H9 (cell line): ENCODE measurements around the gene ARPC2. TPM values are rescaled to one million over a fixed set of nuclear protein-coding genes. Genes with fewer than 3 reads are reported as not detected.

ENCODE experiments used
- DNase-seq: peaks from one replicate; pipeline ENCODE4 v3.0.0-alpha.2; 2017
- H2AFZ ChIP-seq: one replicate; pipeline ENCODE4 v1.6.1; 2013; ENCODE audit warnings: mild to moderate bottlenecking, low read length, control low read depth, moderate library complexity
- H2AK5ac ChIP-seq: 2 replicates; pipeline ENCODE4 v1.6.1; 2013; ENCODE audit warnings: low read length, control low read depth, mixed read lengths; ENCODE audit not compliant: insufficient read length
- H2BK120ac ChIP-seq: one replicate; pipeline ENCODE4 v1.6.1; 2013; ENCODE audit warnings: low read depth, mild to moderate bottlenecking, low read length, control low read depth, inconsistent platforms; ENCODE audit not compliant: poor library complexity, severe bottlenecking
- H2BK12ac ChIP-seq: 2 replicates; pipeline ENCODE4 v1.6.1; 2013; ENCODE audit warnings: low read length, control low read depth, mixed read lengths, low read depth; ENCODE audit not compliant: insufficient read length
- H2BK15ac ChIP-seq: 2 replicates; pipeline ENCODE4 v1.6.1; 2013; ENCODE audit warnings: low read depth, low read length, control low read depth
- H2BK20ac ChIP-seq: one replicate; pipeline ENCODE4 v1.6.1; 2013; ENCODE audit warnings: low read depth, mild to moderate bottlenecking, low read length, control low read depth, inconsistent platforms; ENCODE audit not compliant: poor library complexity, severe bottlenecking
- H2BK5ac ChIP-seq: 2 replicates; pipeline ENCODE4 v1.6.1; 2013; ENCODE audit warnings: low read length, control low read depth, mixed read lengths; ENCODE audit not compliant: insufficient read length
- H3K14ac ChIP-seq: 2 replicates; pipeline ENCODE4 v1.6.1; 2013; ENCODE audit warnings: low read length, control low read depth; ENCODE audit not compliant: insufficient read depth
- H3K18ac ChIP-seq: 2 replicates; pipeline ENCODE4 v1.6.1; 2013; ENCODE audit warnings: low read depth, mild to moderate bottlenecking, mixed read lengths, low read length, control low read depth; ENCODE audit not compliant: insufficient read length
- H3K23ac ChIP-seq: 2 replicates; pipeline ENCODE4 v1.6.1; 2013; ENCODE audit warnings: low read length, control low read depth, mixed read lengths, low read depth; ENCODE audit not compliant: insufficient read length
- H3K23me2 ChIP-seq: 2 replicates; pipeline ENCODE4 v1.6.1; 2013; ENCODE audit warnings: low read depth, mild to moderate bottlenecking, mixed read lengths, low read length, control low read depth; ENCODE audit not compliant: insufficient read length, poor library complexity, severe bottlenecking
- H3K27ac ChIP-seq: 2 replicates; pipeline ENCODE4 v1.5.1; 2013; ENCODE audit warnings: low read length, control low read depth, mixed read lengths, low read depth; ENCODE audit not compliant: insufficient read length
- H3K27me3 ChIP-seq: 2 replicates; pipeline ENCODE4 v1.6.1; 2013; ENCODE audit warnings: low read length, control low read depth, inconsistent platforms; ENCODE audit not compliant: insufficient read depth
- H3K4ac ChIP-seq: 2 replicates; pipeline ENCODE4 v1.6.1; 2013; ENCODE audit warnings: low read depth, mild to moderate bottlenecking, control low read depth, inconsistent platforms, low read length, moderate library complexity
- H3K4me1 ChIP-seq: 2 replicates; pipeline ENCODE4 v1.6.1; 2013; ENCODE audit warnings: low read length, control low read depth, inconsistent platforms; ENCODE audit not compliant: insufficient read depth
- H3K4me2 ChIP-seq: 2 replicates; pipeline ENCODE4 v1.6.1; 2013; ENCODE audit warnings: low read length, control low read depth, mixed read lengths; ENCODE audit not compliant: insufficient read length, insufficient read depth
- H3K56ac ChIP-seq: 2 replicates; pipeline ENCODE4 v1.6.1; 2013; ENCODE audit warnings: low read depth, mild to moderate bottlenecking, mixed read lengths, low read length, control low read depth; ENCODE audit not compliant: insufficient read length
- H3K79me1 ChIP-seq: 2 replicates; pipeline ENCODE4 v1.6.1; 2013; ENCODE audit warnings: low read depth, mild to moderate bottlenecking, moderate library complexity, low read length, control low read depth, inconsistent platforms; ENCODE audit not compliant: insufficient read depth, poor library complexity, severe bottlenecking
- H3K79me2 ChIP-seq: 2 replicates; pipeline ENCODE4 v1.6.1; 2013; ENCODE audit warnings: low read length, control low read depth, inconsistent platforms; ENCODE audit not compliant: insufficient read depth
- H3K9ac ChIP-seq: 2 replicates; pipeline ENCODE4 v1.6.1; 2013; ENCODE audit warnings: low read length, control low read depth, mixed read lengths; ENCODE audit not compliant: insufficient read length; ENCODE audit errors: extremely low read depth
- H3K9me3 ChIP-seq: one replicate; pipeline ENCODE4 v1.6.1; 2013; ENCODE audit warnings: low read depth, low read length, inconsistent platforms; ENCODE audit not compliant: control insufficient read depth
- H3T11ph ChIP-seq: one replicate; pipeline ENCODE4 v1.6.1; 2013; ENCODE audit warnings: mild to moderate bottlenecking, low read length, control low read depth, inconsistent platforms
- H4K20me1 ChIP-seq: one replicate; pipeline ENCODE4 v1.6.1; 2013; ENCODE audit not compliant: control insufficient read depth, insufficient read length, insufficient read depth
- H4K5ac ChIP-seq: 2 replicates; pipeline ENCODE4 v1.6.1; 2013; ENCODE audit warnings: low read depth, mild to moderate bottlenecking, mixed read lengths, low read length, control low read depth; ENCODE audit not compliant: insufficient read length
- H4K8ac ChIP-seq: replicated peaks from 2 replicates; pipeline ENCODE4 v1.6.1; 2013; ENCODE audit warnings: low read length, control low read depth, mixed read lengths, low read depth; ENCODE audit not compliant: insufficient read length
- H4K91ac ChIP-seq: 2 replicates; pipeline ENCODE4 v1.6.1; 2013; ENCODE audit warnings: low read depth, mild to moderate bottlenecking, moderate library complexity, mixed read lengths, low read length, control low read depth; ENCODE audit not compliant: insufficient read length
- H3K27ac Mint-ChIP-seq, 3 experiments: 2 replicates in 2 of 3; 3 replicates in 1 of 3; pipeline ENCODE4 v1.8.0; 2020 to 2021; ENCODE audit warnings: mixed read lengths in 3 of 3, mild to moderate bottlenecking in 1 of 3, moderate library complexity in 1 of 3
- H3K27me3 Mint-ChIP-seq: 2 replicates; pipeline ENCODE4 v1.8.0; 2021; ENCODE audit warnings: low read depth, mild to moderate bottlenecking, moderate library complexity, mixed read lengths
- H3K36me3 Mint-ChIP-seq, 3 experiments: 2 replicates in 2 of 3; 3 replicates in 1 of 3; pipeline ENCODE4 v1.8.0; 2020 to 2021; ENCODE audit warnings: low read depth in 3 of 3, mixed read lengths in 3 of 3; ENCODE audit not compliant: insufficient read depth in 1 of 3
- H3K4me1 Mint-ChIP-seq, 2 experiments: 2 replicates each; pipeline ENCODE4 v1.8.0; 2020; ENCODE audit warnings: mixed read lengths in 2 of 2
- H3K4me3 Mint-ChIP-seq, 2 experiments: 2 replicates in 1 of 2; 3 replicates in 1 of 2; pipeline ENCODE4 v1.8.0; 2020 to 2021; ENCODE audit warnings: mild to moderate bottlenecking in 2 of 2, mixed read lengths in 2 of 2, moderate library complexity in 1 of 2
- H3K9me3 Mint-ChIP-seq, 2 experiments: 2 replicates in 1 of 2; 3 replicates in 1 of 2; pipeline ENCODE4 v1.8.0; 2020; ENCODE audit warnings: mild to moderate bottlenecking in 2 of 2, mixed read lengths in 2 of 2, moderate library complexity in 1 of 2
- CTCF ChIP-seq: fragments of 200-600 bp; sonication (generic); conservative IDR thresholded peaks from 3 replicates; pipeline ENCODE4 v1.8.0; 2021; ENCODE audit warnings: antibody characterized with exemption, mild to moderate bottlenecking
- WGBS: extraction: QIAGEN DNeasy Blood & Tissue Kit; methylation state at CpG from one replicate; pipeline ENCODE4 v1.1.7; 2013; ENCODE audit warnings: missing lambda C conversion rate, low lambda C conversion rate, mixed read lengths; ENCODE audit not compliant: insufficient read length; ENCODE audit errors: extremely low coverage; 5-methylcytosine and 5-hydroxymethylcytosine counted together
- total RNA-seq: library from RNA; stranded (reverse); gene quantifications from 2 replicates; pipeline ENCODE4 v1.2.1, GENCODE V29; 2021

The ARPC2 gene
- total RNA-seq, 1 experiment from 2014 or later = 197 TPM

GRCh38 chr2:218294430-218295022 lies 77.5 kb downstream of the ARPC2 start:
- TF ChIP-seq CTCF = no peak
- Histone ChIP-seq H3T11ph (no peak overlapping the region), H2BK12ac (no peak overlapping the region), H2BK20ac (no peak overlapping the region), H3K14ac (no peak overlapping the region), H2BK15ac (no peak overlapping the region), H3K9me3 (no peaks in the 10 kb centered on the region), H3K23me2 (peaks cover 7% of the 10 kb centered on the region), H3K23ac (no peak overlapping the region), H3K9ac (no peak overlapping the region), H3K27me3 (no peaks in the 10 kb centered on the region), H3K79me1 (no peaks in the 10 kb centered on the region), H2AK5ac (no peak overlapping the region), H3K4me2 (no peak overlapping the region), H3K4me1 (0 out of 2 replicates have a peak, but pooled peaks cover 2% of the 10 kb centered on the region), H4K20me1 (no peaks in the 10 kb centered on the region), H4K5ac (no peak overlapping the region), H4K91ac (no peak overlapping the region), H3K79me2 (no peaks in the 10 kb centered on the region), H4K8ac (no peak overlapping the region), H3K56ac (no peak overlapping the region), H2AFZ (no peak overlapping the region), H3K4ac (no peak overlapping the region), H2BK120ac (no peak overlapping the region), H3K18ac (no peak overlapping the region), H3K27ac (no peak overlapping the region), H2BK5ac (no peak overlapping the region)
- WGBS = no CpG with 5 or more reads among the region's 5 CpGs
- no peak for DNase-seq
- no peak overlapping the region for H3K4me3 Mint-ChIP-seq
- H3K27me3 Mint-ChIP-seq = peaks cover 1% of the 10 kb centered on the region
- peak overlapping the region in 1 of 3 experiments; percentile 28; a peak in 2 of 7 replicates for H3K27ac Mint-ChIP-seq
- no peaks in the 10 kb centered on the region for H3K9me3 Mint-ChIP-seq
- peaks cover 44 to 50% of the 10 kb centered on the region in 2 experiments for H3K4me1 Mint-ChIP-seq
- no peaks in the 10 kb centered on the region for H3K36me3 Mint-ChIP-seq
